Left lung (tissue), 10 donors: Measurements from ENCODE around the gene ETV6. TPM values are rescaled to one million over a fixed set of nuclear protein-coding genes. Genes with fewer than 3 reads are reported as not detected.

Source experiments
- ATAC-seq: fragments of 200-7000 bp; cut with Tn5 transposase; one replicate; pipeline ENCODE4 v1.9.1; 2020; ENCODE audit warnings: moderate library complexity
- DNase-seq, 4 donors: peaks; one replicate each; pipeline ENCODE4 v3.0.0-alpha.2; 2013 to 2020
- H3K27ac ChIP-seq, 2 donors: fragments of 200-600 bp; sonication (generic) in 1 of 2; one replicate each; pipeline versions ENCODE4 v1.5.0 to v1.8.0; 2020 to 2021
- H3K27me3 ChIP-seq, 2 donors: fragments of 200-600 bp; sonication (generic) in 1 of 2; one replicate each; pipeline versions ENCODE4 v1.5.0 to v1.8.0; 2020 to 2021
- H3K36me3 ChIP-seq, 2 donors: fragments of 200-600 bp; sonication (generic) in 1 of 2; one replicate each; pipeline versions ENCODE4 v1.5.0 to v1.8.0; 2020 to 2021
- H3K4me1 ChIP-seq, 2 donors: fragments of 200-600 bp; one replicate each; pipeline ENCODE4 v1.8.0; 2021
- H3K4me3 ChIP-seq, 2 donors: fragments of 200-600 bp; sonication (generic) in 1 of 2; one replicate each; pipeline versions ENCODE4 v1.5.0 to v1.8.0; 2020 to 2021; ENCODE audit warnings: mild to moderate bottlenecking in 1 of 2
- H3K9me3 ChIP-seq, 2 donors: fragments of 200-600 bp; sonication (generic) in 1 of 2; one replicate each; pipeline versions ENCODE4 v1.5.0 to v1.8.0; 2020 to 2021
- CTCF ChIP-seq, 2 donors: fragments of 200-600 bp; sonication (generic) in 1 of 2; IDR thresholded peaks; one replicate each; pipeline versions ENCODE4 v1.5.0 to v1.8.0; 2021; ENCODE audit warnings: antibody characterized with exemption in 2 of 2
- intact Hi-C, 2 donors: fragments of 100-400 bp; cut with DNase I; formaldehyde crosslinking; loops; one replicate each; pipeline versions ENCODE4 v1.11.2 to v1.14.2; 2022
- polyA plus RNA-seq, 6 donors: library from polyadenylated mRNA; unstranded; fragments of 120-200 nt; gene quantifications; one replicate each; pipeline ENCODE4 v1.2.1, GENCODE V29; 2013; ENCODE audit not compliant: insufficient read length in 6 of 6
- total RNA-seq, 2 donors: library from RNA; stranded (reverse); fragmentation: NEBNext Ultra II Directional; extraction: Animal tissue kit (Norgen Biotek cat#: 25700); gene quantifications; one replicate each; pipeline ENCODE4 v1.2.1, GENCODE V29; 2021
- donor health status: DM: no; HTN: yes; CAD: no.
- donor health status: DM: no; HTN: no; CAD: no.

ETV6 gene
- total and polyA plus RNA-seq, 8 donors: 16.0 to 44.7 (median 17.1) TPM

GRCh38 chr12:11939223-11939622 is 289.7 kb downstream of the ETV6 start:
- no peaks in the 10 kb centered on the region for H3K27me3 ChIP-seq
- ATAC-seq: no peak
- H3K27ac ChIP-seq: no peak overlapping the region
- H3K9me3 ChIP-seq: no peaks in the 10 kb centered on the region
- no peaks in the 10 kb centered on the region for H3K36me3 ChIP-seq
- no peaks in the 10 kb centered on the region for H3K4me1 ChIP-seq
- no peak overlapping the region for H3K4me3 ChIP-seq
- DNase-seq: no peak
- intact Hi-C loops: no loop called here
- TF ChIP-seq CTCF (IDR thresholded peaks at IDR 0.05): no peak

GRCh38 chr12:11941606-11942337 is 292.3 kb downstream of the ETV6 start:
- peak overlapping the region in 1 of 2 donors; percentile 37 for H3K27ac ChIP-seq
- intact Hi-C loops: no loop called here
- ATAC-seq: peak; percentile 88
- no peak for DNase-seq
- H3K4me1 ChIP-seq: no peaks in the 10 kb centered on the region
- no peaks in the 10 kb centered on the region for H3K36me3 ChIP-seq
- H3K9me3 ChIP-seq: no peaks in the 10 kb centered on the region
- no peak overlapping the region for H3K4me3 ChIP-seq
- H3K27me3 ChIP-seq: no peaks in the 10 kb centered on the region
- TF ChIP-seq CTCF (IDR thresholded peaks at IDR 0.05): no peak

- H3K4me3 ChIP-seq: no peak overlapping the region
- intact Hi-C loops: no loop called here
- H3K9me3 ChIP-seq: no peaks in the 10 kb centered on the region
- DNase-seq: no peak
- no peaks in the 10 kb centered on the region for H3K27me3 ChIP-seq
- ATAC-seq: no peak
- H3K36me3 ChIP-seq: no peaks in the 10 kb centered on the region
- H3K4me1 ChIP-seq: no peaks in the 10 kb centered on the region
- no peak overlapping the region for H3K27ac ChIP-seq
- no peak for TF ChIP-seq CTCF (IDR thresholded peaks at IDR 0.05)
These were observed 294.6 kb downstream of the ETV6 start for GRCh38 chr12:11943919-11944700.
